Activated CD4-positive, CD25-positive, alpha-beta regulatory T cell (primary cell): ENCODE data around the gene DIAPH2.
"Not testable (repeated sequence)": the region's sequence is repeated elsewhere in the genome, so short reads cannot be mapped to it uniquely, and the experiment has no call there.

ENCODE experiments used
- DNase-seq, 4 experiments: peaks; one replicate each; lab custom pipeline; 2025; lab: John Stamatoyannopoulos, UW

DIAPH2 gene

GRCh38 chrX:96684339-96685209, at the start of gene DIAPH2:
TSS of gene DIAPH2 (plus strand) at chrX:96684842.
- DNase-seq, result peak; percentile 28 to 47 (median 38)

- no peak for DNase-seq
Measured at GRCh38 chrX:96650023-96650422, 34.6 kb upstream of the DIAPH2 start.

GRCh38 chrX:96655947-96656623, 28.6 kb upstream of the DIAPH2 start:
- no peak for DNase-seq

- no peak for DNase-seq
Measured at GRCh38 chrX:96682516-96682915, 2.1 kb upstream of the DIAPH2 start.

GRCh38 chrX:96683997-96684338, 674 bp upstream of the DIAPH2 start:
- DNase-seq, result no peak

GRCh38 chrX:96685210-96686099, 813 bp downstream of the DIAPH2 start:
- peak in 3 of 4 experiments; percentile 1 to 6 (median 2) for DNase-seq

- DNase-seq, result no peak
Measured at GRCh38 chrX:96687776-96688175, 3.1 kb downstream of the DIAPH2 start.

GRCh38 chrX:96688789-96689188, 4.1 kb downstream of the DIAPH2 start:
- no peak for DNase-seq

GRCh38 chrX:96689991-96690390, 5.3 kb downstream of the DIAPH2 start:
- no peak for DNase-seq

GRCh38 chrX:96692454-96692853, 7.8 kb downstream of the DIAPH2 start:
- no peak for DNase-seq

- no peak for DNase-seq
Measured at GRCh38 chrX:96692890-96693289, 8.2 kb downstream of the DIAPH2 start.

- DNase-seq, result no peak
Measured at GRCh38 chrX:96693407-96693806, 8.8 kb downstream of the DIAPH2 start.

- DNase-seq, result no peak
Measured at GRCh38 chrX:96696462-96696861, 11.8 kb downstream of the DIAPH2 start.

GRCh38 chrX:96700625-96701024, 16.0 kb downstream of the DIAPH2 start:
- no peak for DNase-seq

- no peak for DNase-seq
Measured at GRCh38 chrX:96703379-96703778, 18.7 kb downstream of the DIAPH2 start.

GRCh38 chrX:96703816-96704215, 19.2 kb downstream of the DIAPH2 start:
- DNase-seq, result no peak

GRCh38 chrX:96704629-96705028, 20.0 kb downstream of the DIAPH2 start:
- DNase-seq, result no peak

- no peak for DNase-seq
Measured at GRCh38 chrX:96705905-96706304, 21.3 kb downstream of the DIAPH2 start.

- no peak for DNase-seq
Measured at GRCh38 chrX:96707804-96708203, 23.2 kb downstream of the DIAPH2 start.

GRCh38 chrX:96710031-96710430, 25.4 kb downstream of the DIAPH2 start:
- DNase-seq, result no peak

GRCh38 chrX:96713303-96713702, 28.7 kb downstream of the DIAPH2 start:
- DNase-seq, result no peak

GRCh38 chrX:96714393-96714792, 29.8 kb downstream of the DIAPH2 start:
- DNase-seq, result not testable (repeated sequence)
